GM18508 (cell line): ENCODE data around the gene AAR2.

Experiments used
- ATAC-seq: cut with Tn5 transposase; IDR thresholded peaks from one replicate; pipeline ENCODE4 v1.9.1; 2021; ENCODE audit warnings: moderate number of reproducible peaks; ENCODE audit not compliant: insufficient read depth, unreplicated experiment

The AAR2 gene

GRCh38 chr20:36254076-36254475 is 17.8 kb downstream of the AAR2 start:
- no peak for ATAC-seq

DNA sequence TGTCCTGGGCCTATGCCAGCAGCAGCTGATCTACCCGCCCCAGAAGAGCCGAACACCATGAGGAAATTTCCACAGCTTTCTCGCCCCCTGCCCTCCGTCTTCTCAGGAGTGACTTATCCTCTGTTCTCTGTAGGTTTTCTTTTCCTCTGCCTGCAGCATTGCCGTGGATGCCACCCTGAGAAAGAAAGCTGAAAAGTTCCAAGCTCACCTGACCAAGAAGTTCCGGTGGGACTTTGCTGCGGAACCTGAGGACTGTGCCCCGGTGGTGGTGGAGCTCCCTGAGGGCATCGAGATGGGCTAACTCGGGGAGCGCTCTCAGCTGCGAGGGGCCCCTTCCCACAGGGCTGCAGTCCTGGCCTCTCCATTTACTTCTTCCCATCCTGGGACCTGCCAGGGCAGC is 19.2 kb downstream of the AAR2 start:
- no peak for ATAC-seq

DNA sequence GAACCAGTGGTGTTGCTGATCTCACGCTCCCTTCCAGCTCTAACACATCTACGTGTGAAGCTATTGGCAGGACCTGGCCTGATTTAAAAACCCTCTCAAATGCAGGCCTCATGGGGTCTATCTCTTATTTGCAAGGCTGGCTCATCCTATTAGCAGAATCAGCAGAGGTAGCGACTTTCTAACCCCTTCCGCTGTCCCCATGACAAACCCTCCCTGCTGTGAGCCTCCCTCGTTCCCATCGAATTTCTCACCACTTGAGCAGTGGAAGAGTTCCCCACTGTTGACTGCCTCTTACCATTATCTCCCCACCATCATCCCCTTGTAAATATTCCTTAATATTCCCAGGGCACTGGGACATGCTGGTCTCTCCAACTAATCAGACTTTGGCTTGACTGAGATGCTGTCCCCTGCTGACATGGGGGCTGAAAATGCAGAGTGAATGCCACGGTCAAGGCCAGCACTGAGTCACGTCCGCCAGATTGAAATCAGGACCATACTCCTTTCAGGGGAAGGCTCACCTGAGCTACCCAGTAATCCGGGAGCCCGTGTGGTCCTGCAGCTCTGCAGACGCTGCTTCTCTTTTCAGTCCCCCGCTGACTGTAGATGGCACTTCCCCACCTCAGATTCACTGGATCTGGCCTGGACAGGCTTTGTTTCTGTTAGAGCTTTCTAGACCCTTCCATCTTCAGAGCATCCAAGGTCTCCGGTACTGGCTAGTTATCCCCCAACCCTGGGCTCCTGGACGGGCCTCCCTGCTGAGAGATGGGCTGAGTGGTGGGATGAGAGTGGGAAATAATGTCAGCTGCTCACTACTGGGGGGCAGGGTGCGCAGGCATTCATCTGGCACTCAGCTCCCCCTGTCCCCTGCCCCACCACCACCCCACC is 23.1 kb downstream of the AAR2 start:
- ATAC-seq, result no peak

GRCh38 chr20:36260316-36260715 is 24.0 kb downstream of the AAR2 start:
- no peak for ATAC-seq

DNA sequence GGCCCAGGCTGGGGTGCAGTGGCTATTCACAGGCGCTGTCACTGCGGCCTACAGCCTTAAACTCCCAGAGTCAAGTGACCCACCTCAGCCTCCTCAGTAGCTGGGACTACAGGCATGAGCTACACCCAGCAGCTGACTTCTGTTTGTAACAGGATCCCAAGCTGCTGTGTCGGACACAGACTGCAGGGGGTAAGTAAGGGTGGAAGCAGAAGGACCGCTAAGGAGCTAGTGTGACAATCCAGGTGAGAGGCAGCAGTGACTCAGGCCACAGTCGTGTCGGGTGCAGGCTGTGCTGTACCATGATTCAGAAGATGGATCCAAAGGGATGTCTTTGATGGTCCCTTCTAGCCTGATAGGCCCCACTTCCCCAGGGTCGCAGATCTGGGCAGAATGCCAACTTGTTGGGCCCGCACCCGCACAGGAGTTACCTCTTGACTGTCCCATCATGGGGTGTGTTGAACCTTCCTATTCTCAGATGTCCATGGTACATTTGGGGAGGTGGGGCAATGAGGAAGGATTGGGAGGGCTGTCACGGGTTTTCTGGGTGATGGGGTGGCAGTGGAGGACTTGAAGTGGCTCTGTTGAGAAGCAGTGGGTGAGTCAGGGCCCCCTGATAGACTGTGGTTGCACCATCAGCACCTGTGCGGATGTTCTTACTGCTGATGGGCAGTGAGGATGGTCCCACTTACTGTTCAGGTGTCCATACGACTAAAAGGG is 25.3 kb downstream of the AAR2 start:
- no peak for ATAC-seq

DNA sequence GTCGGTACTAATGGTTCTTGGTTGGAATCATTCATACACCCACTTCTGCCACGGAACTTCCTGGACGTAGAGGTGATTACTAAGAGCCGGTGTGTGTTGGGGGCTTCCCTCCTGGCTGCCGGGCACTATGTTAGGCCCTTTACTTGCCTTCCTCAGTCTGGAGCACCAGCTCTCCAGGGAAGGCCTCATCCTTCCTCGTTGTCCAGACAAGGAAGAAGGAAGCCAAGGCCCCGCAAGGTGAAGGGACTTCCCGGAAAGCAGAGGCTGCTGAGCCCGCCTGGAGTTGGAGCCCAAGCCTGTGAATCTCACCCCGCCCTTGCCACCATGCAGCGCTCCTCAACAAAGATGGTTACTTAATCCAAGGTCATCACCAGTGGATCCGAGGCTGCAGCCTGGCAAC is 26.2 kb downstream of the AAR2 start:
- no peak for ATAC-seq

GRCh38 chr20:36264426-36265246 is 28.4 kb downstream of the AAR2 start:
- no peak for ATAC-seq

GRCh38 chr20:36266189-36266588 is 29.9 kb downstream of the AAR2 start:
- ATAC-seq, result no peak

DNA sequence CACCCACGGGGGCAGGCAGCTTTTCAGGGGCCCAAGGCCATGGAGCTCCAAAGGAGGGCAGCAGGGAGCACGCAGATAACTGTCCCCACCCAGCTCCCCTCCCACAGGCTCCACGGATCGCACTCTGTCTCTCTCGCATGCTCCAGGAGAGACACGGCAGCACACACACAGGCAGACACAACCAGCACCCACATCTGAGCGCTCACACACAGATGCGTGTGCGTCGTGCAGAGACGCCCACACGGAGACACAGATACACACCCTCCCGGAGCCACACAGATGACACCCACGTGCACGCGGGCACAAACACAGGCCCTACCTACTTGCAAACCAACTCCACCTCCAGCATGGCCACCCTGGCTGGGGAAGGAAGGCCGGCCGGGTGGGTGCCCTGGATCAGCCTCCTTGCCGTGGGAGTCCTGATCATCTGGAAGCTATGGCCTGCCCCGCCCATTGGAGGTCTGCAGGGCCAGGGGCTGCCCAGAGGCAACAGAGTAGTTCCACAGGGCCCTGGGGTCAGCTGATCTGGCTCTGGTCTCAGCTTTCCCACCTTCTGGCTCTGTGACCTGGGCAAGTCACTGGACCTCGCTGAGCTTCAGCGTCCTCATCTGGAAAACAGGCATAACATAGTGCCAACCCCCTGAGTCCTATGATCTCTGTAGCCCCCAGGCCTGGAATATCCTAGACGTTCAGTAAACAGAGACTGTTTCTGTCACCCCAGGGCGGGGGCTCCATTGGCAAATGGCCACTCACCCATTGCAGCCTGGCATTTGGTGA is 31.5 kb downstream of the AAR2 start:
- no peak for ATAC-seq

GRCh38 chr20:36268440-36269342 is 32.4 kb downstream of the AAR2 start:
- no peak for ATAC-seq

GRCh38 chr20:36269507-36269906 is 33.2 kb downstream of the AAR2 start:
- ATAC-seq, result no peak

- ATAC-seq, result no peak
Observed at GRCh38 chr20:36270744-36271638, 34.7 kb downstream of the AAR2 start.

- ATAC-seq, result no peak
Observed at GRCh38 chr20:36271639-36272546, 35.6 kb downstream of the AAR2 start.

GRCh38 chr20:36272547-36273220 is 36.4 kb downstream of the AAR2 start:
- no peak for ATAC-seq

GRCh38 chr20:36273414-36274180 is 37.3 kb downstream of the AAR2 start:
- ATAC-seq, result no peak
